MM.1S (cell line): ENCODE data around the gene NARF.

Experiments used
- DNase-seq: peaks from one replicate; pipeline ENCODE4 v3.0.0-alpha.2; 2015
- H2AFZ ChIP-seq: fragments of 300-600 bp; sonication (generic); 2 replicates; pipeline ENCODE4 v1.6.0; 2016; ENCODE audit warnings: antibody characterized with exemption, low read length
- H3F3A ChIP-seq: fragments of 300-600 bp; sonication (generic); 2 replicates; pipeline ENCODE4 v1.6.1; 2016; ENCODE audit warnings: mild to moderate bottlenecking, antibody characterized with exemption, low read length, moderate library complexity, mixed read lengths; ENCODE audit not compliant: insufficient read depth
- H3K27ac ChIP-seq: fragments of 300-600 bp; sonication (generic); 2 replicates; pipeline ENCODE4 v1.5.1; 2016; ENCODE audit warnings: mild to moderate bottlenecking, low read length
- H3K27me3 ChIP-seq: fragments of 300-600 bp; sonication (generic); replicated peaks from 2 replicates; pipeline ENCODE4 v1.6.0; 2016; ENCODE audit warnings: low read length; ENCODE audit not compliant: insufficient read depth
- H3K36me3 ChIP-seq: fragments of 300-600 bp; sonication (generic); replicated peaks from 2 replicates; pipeline ENCODE4 v1.6.1; 2016; ENCODE audit warnings: mild to moderate bottlenecking, low read length, mixed read lengths; ENCODE audit not compliant: insufficient read depth
- H3K4me1 ChIP-seq: fragments of 300-600 bp; sonication (generic); 2 replicates; pipeline ENCODE4 v1.6.1; 2016; ENCODE audit warnings: low read length, mixed read lengths
- H3K4me2 ChIP-seq: fragments of 300-600 bp; sonication (generic); 2 replicates; pipeline ENCODE4 v1.6.0; 2016; ENCODE audit warnings: low read depth, low read length
- H3K4me3 ChIP-seq: fragments of 300-600 bp; sonication (generic); 2 replicates; pipeline ENCODE4 v1.5.1; 2016; ENCODE audit warnings: low read length, mixed read lengths
- H3K79me2 ChIP-seq: fragments of 300-600 bp; sonication (generic); 2 replicates; pipeline ENCODE4 v1.6.1; 2016; ENCODE audit warnings: mixed run types, low read length, mixed read lengths
- H3K9ac ChIP-seq: fragments of 300-600 bp; sonication (generic); 2 replicates; pipeline ENCODE4 v1.6.1; 2016; ENCODE audit warnings: low read length, mixed read lengths
- H3K9me2 ChIP-seq: fragments of 300-600 bp; sonication (generic); replicated peaks from 2 replicates; pipeline ENCODE4 v1.6.1; 2016; ENCODE audit warnings: mild to moderate bottlenecking, low read length, mixed read lengths; ENCODE audit not compliant: insufficient read depth
- H3K9me3 ChIP-seq: fragments of 300-600 bp; sonication (generic); replicated peaks from 2 replicates; pipeline ENCODE4 v1.6.1; 2016; ENCODE audit warnings: mild to moderate bottlenecking, low read length, mixed read lengths; ENCODE audit not compliant: insufficient read depth
- H4K20me1 ChIP-seq: fragments of 300-600 bp; sonication (generic); 2 replicates; pipeline ENCODE4 v1.6.1; 2016; ENCODE audit warnings: mild to moderate bottlenecking, low read length, moderate library complexity, mixed read lengths; ENCODE audit not compliant: insufficient read depth
- CTCF ChIP-seq: fragments of 300-600 bp; sonication (generic); IDR thresholded peaks from 2 replicates; pipeline ENCODE4 v1.5.1; 2016; ENCODE audit warnings: antibody characterized with exemption, low read length, mixed read lengths
- EZH2 ChIP-seq: fragments of 300-600 bp; sonication (generic); optimal IDR thresholded peaks from 2 replicates; pipeline ENCODE3; 2017; ENCODE audit warnings: low read depth, mild to moderate bottlenecking, antibody characterized with exemption, low read length, mixed read lengths
- EZH2phosphoT487 ChIP-seq: fragments of 300-600 bp; sonication (generic); IDR thresholded peaks from 2 replicates; pipeline ENCODE4 v1.6.1; 2018; ENCODE audit warnings: antibody characterized with exemption, low read length

Gene NARF

GRCh38 chr17:82424001-82424862 lies 34.3 kb upstream of the NARF start:
- Histone ChIP-seq H3K4me2 (no peak overlapping the region), H3K9ac (no peak overlapping the region), H3K27me3 (no peaks in the 10 kb centered on the region), H2AFZ (no peak overlapping the region), H3K79me2 (peaks cover 12% of the 10 kb centered on the region), H3K4me1 (no peaks in the 10 kb centered on the region; the same call in 1 of the 2 replicates), H3K4me3 (no peak overlapping the region), H3F3A (peaks cover 6% of the 10 kb centered on the region), H3K36me3 (no peaks in the 10 kb centered on the region), H4K20me1 (no peaks in the 10 kb centered on the region), H3K9me3 (no peaks in the 10 kb centered on the region), H3K27ac (no peak overlapping the region), H3K9me2 (no peaks in the 10 kb centered on the region)
- peak; percentile 56 for DNase-seq
- TF ChIP-seq EZH2 = no peak
- peak; percentile 76 for TF ChIP-seq CTCF

- H3K36me3 ChIP-seq = no peaks in the 10 kb centered on the region
- no peak overlapping the region for H3K27ac ChIP-seq
- H3K4me2 ChIP-seq = no peak overlapping the region
- no peaks in the 10 kb centered on the region; the same call in 1 of the 2 replicates for H3K4me1 ChIP-seq
- no peak overlapping the region for H3K4me3 ChIP-seq
- no peaks in the 10 kb centered on the region for H3K9me2 ChIP-seq
- peaks cover 10% of the 10 kb centered on the region for H3K79me2 ChIP-seq
- no peak overlapping the region for H2AFZ ChIP-seq
- no peaks in the 10 kb centered on the region for H3K27me3 ChIP-seq
- H4K20me1 ChIP-seq = no peaks in the 10 kb centered on the region
- peaks cover under 1% of the 10 kb centered on the region; the same call in 1 of the 2 replicates for H3F3A ChIP-seq
- TF ChIP-seq EZH2 (no peak), CTCF (no peak), EZH2phosphoT487 (no peak)
- no peak overlapping the region for H3K9ac ChIP-seq
- no peak for DNase-seq
- no peaks in the 10 kb centered on the region for H3K9me3 ChIP-seq
These were observed 33.7 kb upstream of the NARF start for GRCh38 chr17:82424863-82425159.

GRCh38 chr17:82428546-82428945 lies 30.0 kb upstream of the NARF start:
- Histone ChIP-seq H3K4me2 (no peak overlapping the region), H3K9me3 (no peaks in the 10 kb centered on the region), H4K20me1 (no peaks in the 10 kb centered on the region), H3K4me3 (no peak overlapping the region), H3K79me2 (no peaks in the 10 kb centered on the region), H3K27ac (no peak overlapping the region), H3K9ac (no peak overlapping the region), H3K36me3 (no peaks in the 10 kb centered on the region), H2AFZ (no peak overlapping the region), H3K27me3 (no peaks in the 10 kb centered on the region), H3F3A (no peaks in the 10 kb centered on the region), H3K4me1 (no peaks in the 10 kb centered on the region), H3K9me2 (no peaks in the 10 kb centered on the region)
- no peak for DNase-seq
- TF ChIP-seq CTCF (no peak), EZH2 (no peak), EZH2phosphoT487 (no peak)
